Loucy (cell line): ENCODE results near the gene KRT82.
A peak's percentile ranks its signal among the peaks of the same experiment; 100 is the strongest.

ENCODE experiments used
- H2AFZ ChIP-seq: fragments of 200-600 bp; sonication (generic); 2 replicates; pipeline ENCODE4 v1.6.0; 2016; ENCODE audit warnings: antibody characterized with exemption, mild to moderate bottlenecking, low read length, moderate library complexity
- H3F3A ChIP-seq: fragments of 200-600 bp; 2 replicates; pipeline ENCODE4 v1.6.0; 2016; ENCODE audit warnings: antibody characterized with exemption, low read depth, mild to moderate bottlenecking
- H3K27me3 ChIP-seq: fragments of 200-600 bp; sonication (generic); 2 replicates; pipeline ENCODE4 v1.6.1; 2014; ENCODE audit warnings: low read length, mild to moderate bottlenecking; ENCODE audit not compliant: insufficient read depth, poor library complexity, severe bottlenecking
- H3K36me3 ChIP-seq: fragments of 200-600 bp; sonication (generic); 2 replicates; pipeline ENCODE4 v1.6.1; 2016; ENCODE audit warnings: low read length; ENCODE audit not compliant: insufficient read depth
- H3K4me1 ChIP-seq: fragments of 200-600 bp; sonication (generic); 2 replicates; pipeline ENCODE4 v1.5.1; 2014; ENCODE audit warnings: low read length, mild to moderate bottlenecking; ENCODE audit not compliant: insufficient read depth, poor library complexity, severe bottlenecking
- H3K4me2 ChIP-seq: fragments of 200-600 bp; sonication (generic); 2 replicates; pipeline ENCODE4 v1.6.0; 2014; ENCODE audit warnings: antibody characterized with exemption, low read length, low read depth, mild to moderate bottlenecking; ENCODE audit not compliant: poor library complexity, severe bottlenecking
- H3K4me3 ChIP-seq: fragments of 200-600 bp; sonication (generic); 2 replicates; pipeline ENCODE4 v1.5.1; 2014; ENCODE audit warnings: low read length, mild to moderate bottlenecking, mixed read lengths; ENCODE audit not compliant: poor library complexity, severe bottlenecking
- H3K79me2 ChIP-seq: fragments of 200-600 bp; sonication (generic); 2 replicates; pipeline ENCODE4 v1.6.1; 2014; ENCODE audit warnings: low read length; ENCODE audit not compliant: insufficient read depth
- H3K9ac ChIP-seq: fragments of 200-600 bp; sonication (generic); 2 replicates; pipeline ENCODE4 v1.6.0; 2014; ENCODE audit warnings: mild to moderate bottlenecking, low read depth, low read length, moderate library complexity; ENCODE audit not compliant: poor library complexity, severe bottlenecking
- H3K9me2 ChIP-seq: fragments of 200-600 bp; sonication (generic); replicated peaks from 2 replicates; pipeline ENCODE4 v1.6.1; 2016; ENCODE audit warnings: low read depth, low read length, mixed read lengths
- H3K9me3 ChIP-seq: fragments of 200-600 bp; sonication (generic); 2 replicates; pipeline ENCODE4 v1.6.1; 2014; ENCODE audit warnings: mild to moderate bottlenecking, antibody characterized with exemption, low read length, low read depth; ENCODE audit not compliant: insufficient read depth
- H4K20me1 ChIP-seq: fragments of 200-600 bp; sonication (generic); 2 replicates; pipeline ENCODE4 v1.6.0; 2014; ENCODE audit warnings: antibody characterized with exemption, low read length, mild to moderate bottlenecking; ENCODE audit not compliant: insufficient read depth, poor library complexity, severe bottlenecking
- CTCF ChIP-seq: fragments of 200-600 bp; sonication (generic); conservative IDR thresholded peaks from 2 replicates; pipeline ENCODE4 v1.5.1; 2014; ENCODE audit warnings: mild to moderate bottlenecking, antibody characterized with exemption, low read length
- EZH2phosphoT487 ChIP-seq: fragments of 200-600 bp; IDR thresholded peaks from 2 replicates; pipeline ENCODE4 v1.6.1; 2018; ENCODE audit warnings: antibody characterized with exemption, mild to moderate bottlenecking, moderate library complexity, borderline replicate concordance

The KRT82 gene

GRCh38 chr12:52433501-52434080, 27.5 kb upstream of the KRT82 start:
- TF ChIP-seq CTCF (no peak), EZH2phosphoT487 (no peak)
- Histone ChIP-seq H3K27me3 (peaks cover 7% of the 10 kb centered on the region), H3K9me3 (no peaks in the 10 kb centered on the region), H3K9ac (no peak overlapping the region), H3K36me3 (no peaks in the 10 kb centered on the region), H3K9me2 (no peaks in the 10 kb centered on the region), H3K79me2 (no peaks in the 10 kb centered on the region), H3K4me2 (no peak overlapping the region), H4K20me1 (no peaks in the 10 kb centered on the region), H3K4me1 (no peaks in the 10 kb centered on the region), H3F3A (no peaks in the 10 kb centered on the region), H3K4me3 (no peak overlapping the region), H2AFZ (no peak overlapping the region)

- Histone ChIP-seq H3K36me3 (no peaks in the 10 kb centered on the region), H3K4me2 (no peak overlapping the region), H3K27me3 (peaks cover 8% of the 10 kb centered on the region)
These were observed 26.5 kb upstream of the KRT82 start for GRCh38 chr12:52432559-52433207.

GRCh38 chr12:52428121-52428520, 22.0 kb upstream of the KRT82 start:
- H3K36me3 ChIP-seq = no peaks in the 10 kb centered on the region
- no peaks in the 10 kb centered on the region for H3K9me2 ChIP-seq
- H4K20me1 ChIP-seq = no peaks in the 10 kb centered on the region
- no peak overlapping the region for H3K9ac ChIP-seq
- no peaks in the 10 kb centered on the region for H3K4me1 ChIP-seq
- TF ChIP-seq CTCF = peak; percentile 63
- no peak for TF ChIP-seq EZH2phosphoT487
- H3K4me3 ChIP-seq = no peak overlapping the region
- no peaks in the 10 kb centered on the region for H3K79me2 ChIP-seq
- H3F3A ChIP-seq = no peaks in the 10 kb centered on the region
- H3K9me3 ChIP-seq = no peaks in the 10 kb centered on the region
- H3K27me3 ChIP-seq = peaks cover 8% of the 10 kb centered on the region
- no peak overlapping the region; the same call in 1 of the 2 replicates for H2AFZ ChIP-seq
- no peak overlapping the region for H3K4me2 ChIP-seq

More at GRCh38 chr12:52432559-52433207, 26.5 kb upstream of the KRT82 start:
- H3K79me2 ChIP-seq = no peaks in the 10 kb centered on the region
- TF ChIP-seq CTCF = no peak
- no peak for TF ChIP-seq EZH2phosphoT487
- H3K4me3 ChIP-seq = no peak overlapping the region
- H3K9ac ChIP-seq = no peak overlapping the region
- no peak overlapping the region for H2AFZ ChIP-seq
- no peaks in the 10 kb centered on the region for H3F3A ChIP-seq
- no peaks in the 10 kb centered on the region for H3K4me1 ChIP-seq
- H3K9me3 ChIP-seq = no peaks in the 10 kb centered on the region
- no peaks in the 10 kb centered on the region for H4K20me1 ChIP-seq
- no peaks in the 10 kb centered on the region for H3K9me2 ChIP-seq
